SK-N-SH treated with all-trans-retinoic acid at 6 μM for 48 hours (cell line): ENCODE results near the gene ATOH8.

ENCODE experiments used
- ARNTL ChIP-seq: fragments of 450-650 bp; formaldehyde crosslinking; IDR thresholded peaks from 2 replicates; pipeline ENCODE4 v1.5.0; 2020; ENCODE audit warnings: low read depth, mild to moderate bottlenecking, moderate library complexity, borderline replicate concordance
- BACH2 ChIP-seq: fragments of 250-450 bp; sonication (Bioruptor Pico); IDR thresholded peaks from 2 replicates; pipeline ENCODE4 v1.9.0; 2021; ENCODE audit warnings: mild to moderate bottlenecking, borderline replicate concordance
- GLIS3 ChIP-seq: fragments of 250-450 bp; sonication (Bioruptor Pico); IDR thresholded peaks from 2 replicates; pipeline ENCODE4 v1.5.0; 2020; ENCODE audit warnings: mild to moderate bottlenecking, moderate library complexity
- PPARA ChIP-seq: fragments of 250-450 bp; sonication (Bioruptor Pico); IDR thresholded peaks from 2 replicates; pipeline ENCODE4 v1.5.0; 2020; ENCODE audit warnings: mild to moderate bottlenecking, borderline replicate concordance

DNA sequence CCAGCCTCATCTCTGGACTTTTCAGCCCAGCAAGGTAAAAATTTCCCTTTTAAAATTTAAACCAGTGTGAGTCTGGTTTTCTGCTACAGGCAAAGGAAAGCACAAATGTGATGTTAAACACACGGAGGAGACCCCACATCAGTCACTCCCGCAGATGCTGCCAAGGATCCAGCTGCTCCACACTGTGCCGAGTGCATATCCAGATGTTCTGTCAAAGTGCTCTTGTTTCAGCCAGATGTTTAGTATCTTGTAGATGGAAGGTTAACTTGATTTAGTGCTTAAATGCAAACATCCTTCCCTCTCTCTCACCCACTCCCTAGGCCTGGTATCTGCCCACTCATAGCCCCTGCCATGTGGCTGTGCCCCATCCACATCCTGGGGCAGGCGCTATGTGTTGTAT is 15.8 kb upstream of the ATOH8 start:
- no peak for TF ChIP-seq BACH2 (CRISPR knock-in tag)
- TF ChIP-seq GLIS3: no peak
- TF ChIP-seq ARNTL (CRISPR knock-in tag): no peak
- no peak for TF ChIP-seq PPARA
